ENCODE data around the gene RANBP17. TPM values are rescaled to one million over a fixed set of nuclear protein-coding genes. Genes with fewer than 3 reads are reported as not detected.
"Not testable (repeated sequence)": the region's sequence is repeated elsewhere in the genome, so short reads cannot be mapped to it uniquely, and the experiment has no call there.

The RANBP17 gene
- total RNA-seq, 1 donor from 2014 or later = 212 TPM

DNA sequence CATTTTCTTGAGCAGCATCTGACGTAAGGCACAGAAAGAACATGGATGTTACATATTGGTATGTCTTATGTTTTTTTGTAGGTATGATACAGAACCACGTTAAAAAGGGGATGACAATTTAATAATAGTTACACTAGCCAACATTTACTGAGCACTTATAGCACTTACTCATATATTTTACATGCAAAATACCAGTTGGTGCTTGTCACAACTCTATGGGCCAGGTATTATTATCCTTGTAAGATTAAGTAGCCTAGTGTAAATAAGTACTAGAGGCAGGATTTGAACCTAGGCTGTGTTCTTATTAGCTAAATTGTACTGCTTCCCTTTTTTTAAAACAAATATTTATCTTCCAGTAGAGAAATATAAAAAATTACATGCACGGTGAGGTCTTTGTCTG is 83.5 kb downstream of the RANBP17 start:
- no peak for DNase-seq

DNA sequence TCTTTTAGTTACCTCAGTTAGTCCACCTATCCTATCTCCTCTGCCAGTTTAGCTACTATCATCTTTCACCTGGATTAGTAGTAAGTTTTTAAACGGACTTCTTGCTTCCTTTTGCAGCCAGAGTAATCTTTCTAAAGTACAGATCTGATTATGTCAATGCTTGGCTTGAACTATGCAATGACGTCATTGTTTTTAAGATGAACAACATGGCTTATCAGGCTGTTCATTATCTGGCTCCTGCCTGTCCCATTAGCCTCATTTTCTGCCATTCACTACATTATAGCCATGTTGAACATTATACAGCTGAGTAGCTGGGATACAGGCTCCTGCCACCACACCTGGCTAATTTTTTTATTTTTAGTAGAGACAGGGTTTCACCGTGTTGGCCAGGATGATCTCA is 98.7 kb downstream of the RANBP17 start:
- DNase-seq = no peak

GRCh38 chr5:170963521-170963920 is 101.7 kb downstream of the RANBP17 start:
- no peak for DNase-seq

DNA sequence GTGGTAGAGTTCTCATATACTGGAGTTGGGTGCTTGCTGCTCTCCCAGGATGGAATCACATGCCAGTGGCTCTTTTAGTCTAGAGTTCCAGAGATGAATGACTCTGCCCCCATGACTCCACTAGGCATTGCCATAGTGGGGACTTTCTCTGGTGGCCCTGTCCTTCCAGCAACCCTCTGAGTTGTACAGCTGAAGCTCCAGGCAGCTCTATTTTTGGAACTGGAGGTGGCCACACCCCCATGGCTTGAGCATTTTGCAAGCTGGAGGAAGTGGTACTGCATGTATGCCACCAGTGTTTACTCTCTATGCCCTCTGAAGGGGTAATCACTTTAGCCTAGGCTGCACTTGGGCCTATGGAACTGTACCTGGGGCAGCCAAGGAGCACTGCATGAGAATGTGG is 112.6 kb downstream of the RANBP17 start:
- DNase-seq = no peak

- not testable (repeated sequence) for DNase-seq
These were observed 118.4 kb downstream of the RANBP17 start for GRCh38 chr5:170980261-170980660.

- no peak for DNase-seq
These were observed 123.7 kb downstream of the RANBP17 start for GRCh38 chr5:170985486-170985885.

GRCh38 chr5:170986598-170986997 is 124.8 kb downstream of the RANBP17 start:
- DNase-seq = no peak

GRCh38 chr5:170993476-170993875 is 131.7 kb downstream of the RANBP17 start:
- no peak for DNase-seq

GRCh38 chr5:171010086-171010485 is 148.3 kb downstream of the RANBP17 start:
- DNase-seq = no peak

- DNase-seq = no peak
These were observed 149.0 kb downstream of the RANBP17 start for GRCh38 chr5:171010816-171011215.

GRCh38 chr5:171023508-171023907 is 161.7 kb downstream of the RANBP17 start:
- DNase-seq = no peak

- DNase-seq = no peak
These were observed 162.3 kb downstream of the RANBP17 start for GRCh38 chr5:171024084-171024483.

GRCh38 chr5:171029401-171029800 is 167.6 kb downstream of the RANBP17 start:
- no peak for DNase-seq

GRCh38 chr5:171031977-171032376 is 170.2 kb downstream of the RANBP17 start:
- DNase-seq = no peak

- DNase-seq = no peak
These were observed 170.7 kb downstream of the RANBP17 start for GRCh38 chr5:171032435-171032973.

DNA sequence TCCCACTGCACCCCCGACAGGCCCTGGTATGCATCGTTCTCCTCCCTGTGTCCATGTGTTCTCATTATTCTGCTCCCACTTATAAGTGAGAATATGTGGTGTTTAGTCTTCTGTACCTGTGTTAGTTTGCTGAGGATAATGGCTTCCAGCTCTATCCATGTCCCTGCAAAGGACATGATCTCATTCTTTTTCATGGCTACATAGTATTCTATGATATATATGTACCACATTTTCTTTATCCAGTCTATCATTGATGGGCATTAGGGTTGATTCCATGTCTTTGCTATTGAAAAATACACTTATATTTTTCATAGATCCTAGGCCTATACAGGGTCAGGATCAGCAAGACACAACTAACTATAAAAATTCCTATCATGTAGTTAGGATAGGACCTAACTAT is 180.1 kb downstream of the RANBP17 start:
- not testable (repeated sequence) for DNase-seq

GRCh38 chr5:171050916-171051315 is 189.1 kb downstream of the RANBP17 start:
- no peak for DNase-seq

DNA sequence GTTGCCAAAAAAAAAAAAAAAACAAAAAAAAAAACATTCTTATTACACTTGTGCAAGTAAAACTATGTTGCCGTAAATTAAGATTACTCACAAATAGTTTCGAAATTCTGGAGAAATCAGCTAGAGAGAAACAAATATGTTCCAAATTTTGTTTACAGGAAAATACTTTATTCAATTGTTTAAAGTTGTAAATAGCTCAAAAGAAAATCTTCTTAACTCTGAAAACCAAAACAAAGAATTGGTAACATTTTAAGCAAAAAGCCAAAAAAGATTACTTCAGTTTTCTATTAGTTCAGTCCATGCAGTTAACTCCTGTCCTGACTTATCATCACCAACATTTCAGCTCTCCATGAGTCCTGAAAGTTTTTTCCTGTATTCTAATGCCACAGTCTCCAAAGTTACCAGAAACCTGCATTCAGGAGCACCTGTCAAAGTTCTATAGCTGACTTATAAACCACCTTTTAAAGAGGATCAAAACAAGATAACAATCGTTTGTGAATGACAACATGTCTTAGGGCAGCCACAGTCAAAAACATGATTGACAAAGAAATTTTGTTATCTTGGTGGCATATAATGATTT is 194.1 kb downstream of the RANBP17 start:
- no peak for DNase-seq

- DNase-seq = no peak
These were observed 205.8 kb downstream of the RANBP17 start for GRCh38 chr5:171067540-171068130.

GRCh38 chr5:171074747-171075146 is 212.9 kb downstream of the RANBP17 start:
- DNase-seq = no peak

DNA sequence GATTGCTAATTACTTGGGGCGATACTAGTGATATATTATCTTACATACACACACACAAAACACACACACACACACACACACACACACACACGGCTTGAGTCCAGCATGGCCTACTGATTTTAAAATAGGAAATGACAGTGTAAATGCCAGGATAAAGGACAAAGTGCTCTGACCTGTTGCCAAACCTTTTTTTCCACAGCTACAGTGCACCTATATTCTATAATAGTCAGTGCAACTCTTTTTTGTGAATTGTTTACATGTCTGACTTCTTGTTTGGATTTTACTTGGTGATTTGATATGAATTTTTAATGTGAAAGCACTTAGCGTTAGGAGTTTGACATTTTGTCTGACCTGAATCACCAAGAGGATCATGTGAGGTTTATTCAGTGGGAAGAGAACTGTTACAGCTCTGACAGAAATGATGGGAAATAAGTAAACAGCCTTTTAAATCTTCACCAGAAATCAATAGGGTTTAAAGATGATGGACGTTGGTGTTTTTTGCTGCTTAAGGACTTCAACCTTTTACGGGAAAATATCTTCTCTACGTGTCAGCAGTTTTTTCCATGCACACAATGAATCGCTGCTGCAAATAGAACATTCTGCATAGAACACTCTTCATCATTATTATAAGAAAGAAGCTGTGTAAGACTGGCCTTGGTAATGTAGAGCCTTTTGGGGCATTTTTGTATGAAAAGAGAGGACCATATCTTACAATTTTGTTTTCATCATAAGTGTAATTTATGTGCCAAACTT is 218.5 kb downstream of the RANBP17 start:
- DNase-seq = no peak

DNA sequence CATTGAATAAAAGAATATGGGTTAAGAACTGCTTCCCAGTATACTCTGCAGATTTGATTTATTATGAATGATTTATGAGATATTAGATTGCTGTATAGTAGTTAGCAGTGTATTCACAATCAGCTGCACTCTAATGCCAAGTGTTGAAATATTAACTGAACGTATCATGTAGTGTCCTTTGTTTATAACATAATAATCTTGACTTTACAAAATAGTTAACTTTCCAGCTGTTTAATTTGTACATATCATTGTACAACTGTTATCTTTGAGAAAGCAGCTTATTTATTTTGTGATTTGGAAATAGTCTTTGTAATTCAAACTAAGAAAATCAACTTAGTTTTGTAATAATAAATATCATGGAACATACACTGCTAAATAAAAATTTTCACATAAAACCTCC is 219.5 kb downstream of the RANBP17 start:
- no peak for DNase-seq

GRCh38 chr5:171092194-171092593 is 230.4 kb downstream of the RANBP17 start:
- no peak for DNase-seq

- no peak for DNase-seq
These were observed 231.8 kb downstream of the RANBP17 start for GRCh38 chr5:171093598-171093997.

Measured in occipital lobe (tissue), 2 donors.